Left lung (tissue), 10 donors: ENCODE results near the gene DIP2C. TPM values are rescaled to one million over a fixed set of nuclear protein-coding genes. Genes with fewer than 3 reads are reported as not detected.
"Not testable (repeated sequence)": the region's sequence is repeated elsewhere in the genome, so short reads cannot be mapped to it uniquely, and the experiment has no call there.

Experiments used
- ATAC-seq: fragments of 200-7000 bp; cut with Tn5 transposase; one replicate; pipeline ENCODE4 v1.9.1; 2020; ENCODE audit warnings: moderate library complexity
- DNase-seq, 4 donors: peaks; one replicate each; pipeline ENCODE4 v3.0.0-alpha.2; 2013 to 2020
- H3K27ac ChIP-seq, 2 donors: fragments of 200-600 bp; sonication (generic) in 1 of 2; one replicate each; pipeline versions ENCODE4 v1.5.0 to v1.8.0; 2020 to 2021
- H3K27me3 ChIP-seq, 2 donors: fragments of 200-600 bp; sonication (generic) in 1 of 2; one replicate each; pipeline versions ENCODE4 v1.5.0 to v1.8.0; 2020 to 2021
- H3K36me3 ChIP-seq, 2 donors: fragments of 200-600 bp; sonication (generic) in 1 of 2; one replicate each; pipeline versions ENCODE4 v1.5.0 to v1.8.0; 2020 to 2021
- H3K4me1 ChIP-seq, 2 donors: fragments of 200-600 bp; one replicate each; pipeline ENCODE4 v1.8.0; 2021
- H3K4me3 ChIP-seq, 2 donors: fragments of 200-600 bp; sonication (generic) in 1 of 2; one replicate each; pipeline versions ENCODE4 v1.5.0 to v1.8.0; 2020 to 2021; ENCODE audit warnings: mild to moderate bottlenecking in 1 of 2
- H3K9me3 ChIP-seq, 2 donors: fragments of 200-600 bp; sonication (generic) in 1 of 2; one replicate each; pipeline versions ENCODE4 v1.5.0 to v1.8.0; 2020 to 2021
- intact Hi-C, 2 donors: fragments of 100-400 bp; cut with DNase I; formaldehyde crosslinking; loops; one replicate each; pipeline versions ENCODE4 v1.11.2 to v1.14.2; 2022
- polyA plus RNA-seq, 6 donors: library from polyadenylated mRNA; unstranded; fragments of 120-200 nt; gene quantifications; one replicate each; pipeline ENCODE4 v1.2.1, GENCODE V29; 2013; ENCODE audit not compliant: insufficient read length in 6 of 6
- total RNA-seq, 2 donors: library from RNA; stranded (reverse); fragmentation: NEBNext Ultra II Directional; extraction: Animal tissue kit (Norgen Biotek cat#: 25700); gene quantifications; one replicate each; pipeline ENCODE4 v1.2.1, GENCODE V29; 2021
- TF ChIP-seq, protein P1 (sequence below), 2 donors: fragments of 200-600 bp; sonication (generic) in 1 of 2; IDR thresholded peaks; one replicate each; pipeline versions ENCODE4 v1.5.0 to v1.8.0; 2021; ENCODE audit warnings: antibody characterized with exemption in 2 of 2
- donor health status: DM: no; HTN: yes; CAD: no.
- donor health status: DM: no; HTN: no; CAD: no.

The DIP2C gene
- total and polyA plus RNA-seq, 8 donors, result 10.5 to 22.5 (median 19.5) TPM

DNA sequence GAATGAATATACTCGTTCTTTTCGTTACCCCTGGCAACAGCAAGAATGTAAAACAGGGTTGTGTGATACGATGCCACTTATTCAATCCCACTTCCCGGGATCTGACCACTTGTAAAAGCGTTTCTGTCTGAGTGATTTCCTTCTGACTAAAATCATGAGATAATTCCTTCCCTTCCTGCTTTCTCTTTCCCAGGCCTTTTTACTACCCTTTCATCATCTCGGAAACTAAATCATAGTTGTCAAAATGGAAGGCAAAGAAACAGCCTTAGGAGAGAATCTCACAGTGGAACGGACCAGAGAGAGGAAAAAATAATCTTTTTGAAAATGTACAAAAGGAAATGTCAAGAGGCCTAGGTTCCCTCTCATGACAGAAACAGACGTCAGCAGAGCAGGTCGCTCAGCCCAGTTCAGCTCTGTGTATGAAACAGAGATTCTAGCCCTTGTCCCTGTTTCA is 29.8 kb downstream of the DIP2C start:
- peaks cover 2 to 6% of the 10 kb centered on the region in 2 donors for H3K4me1 ChIP-seq
- DNase-seq, result peak in 2 of 4 donors; percentile 12 to 51
- TF ChIP-seq, protein P1, sequence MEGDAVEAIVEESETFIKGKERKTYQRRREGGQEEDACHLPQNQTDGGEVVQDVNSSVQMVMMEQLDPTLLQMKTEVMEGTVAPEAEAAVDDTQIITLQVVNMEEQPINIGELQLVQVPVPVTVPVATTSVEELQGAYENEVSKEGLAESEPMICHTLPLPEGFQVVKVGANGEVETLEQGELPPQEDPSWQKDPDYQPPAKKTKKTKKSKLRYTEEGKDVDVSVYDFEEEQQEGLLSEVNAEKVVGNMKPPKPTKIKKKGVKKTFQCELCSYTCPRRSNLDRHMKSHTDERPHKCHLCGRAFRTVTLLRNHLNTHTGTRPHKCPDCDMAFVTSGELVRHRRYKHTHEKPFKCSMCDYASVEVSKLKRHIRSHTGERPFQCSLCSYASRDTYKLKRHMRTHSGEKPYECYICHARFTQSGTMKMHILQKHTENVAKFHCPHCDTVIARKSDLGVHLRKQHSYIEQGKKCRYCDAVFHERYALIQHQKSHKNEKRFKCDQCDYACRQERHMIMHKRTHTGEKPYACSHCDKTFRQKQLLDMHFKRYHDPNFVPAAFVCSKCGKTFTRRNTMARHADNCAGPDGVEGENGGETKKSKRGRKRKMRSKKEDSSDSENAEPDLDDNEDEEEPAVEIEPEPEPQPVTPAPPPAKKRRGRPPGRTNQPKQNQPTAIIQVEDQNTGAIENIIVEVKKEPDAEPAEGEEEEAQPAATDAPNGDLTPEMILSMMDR (IDR thresholded peaks at IDR 0.05), result no peak
- H3K9me3 ChIP-seq, result no peaks in the 10 kb centered on the region
- intact Hi-C loops, result no loop called here
- H3K36me3 ChIP-seq, result no peaks in the 10 kb centered on the region
- no peaks in the 10 kb centered on the region for H3K27me3 ChIP-seq
- peak; percentile 80 for ATAC-seq
- peak overlapping the region in 1 of 2 donors; percentile 33 for H3K27ac ChIP-seq
- no peak overlapping the region for H3K4me3 ChIP-seq

DNA sequence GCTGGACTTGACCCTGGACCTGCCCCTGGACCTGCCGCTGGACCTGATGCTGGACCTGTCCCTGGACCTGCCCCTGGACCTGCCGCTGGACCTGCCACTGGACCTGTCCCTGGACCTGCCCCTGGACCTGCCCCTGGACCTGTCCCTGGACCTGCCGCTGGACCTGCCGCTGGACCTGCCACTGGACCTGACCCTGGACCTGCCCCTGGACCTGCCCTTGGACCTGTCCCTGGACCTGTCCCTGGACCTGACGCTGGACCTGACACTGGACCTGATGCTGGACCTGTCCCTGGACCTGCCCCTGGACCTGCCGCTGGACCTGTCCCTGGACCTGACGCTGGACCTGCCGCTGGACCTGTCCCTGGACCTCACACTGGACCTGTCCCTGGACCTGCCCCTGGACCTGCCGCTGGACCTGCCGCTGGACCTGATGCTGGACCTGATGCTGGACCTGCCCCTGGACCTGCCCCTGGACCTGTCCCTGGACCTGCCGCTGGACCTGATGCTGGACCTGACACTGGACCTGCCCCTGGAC is 31.6 kb downstream of the DIP2C start:
- H3K36me3 ChIP-seq, ATAC-seq, DNase-seq, H3K27me3 ChIP-seq, H3K4me3 ChIP-seq, H3K4me1 ChIP-seq, H3K9me3 ChIP-seq, intact Hi-C loops, H3K27ac ChIP-seq: not testable (repeated sequence)

DNA sequence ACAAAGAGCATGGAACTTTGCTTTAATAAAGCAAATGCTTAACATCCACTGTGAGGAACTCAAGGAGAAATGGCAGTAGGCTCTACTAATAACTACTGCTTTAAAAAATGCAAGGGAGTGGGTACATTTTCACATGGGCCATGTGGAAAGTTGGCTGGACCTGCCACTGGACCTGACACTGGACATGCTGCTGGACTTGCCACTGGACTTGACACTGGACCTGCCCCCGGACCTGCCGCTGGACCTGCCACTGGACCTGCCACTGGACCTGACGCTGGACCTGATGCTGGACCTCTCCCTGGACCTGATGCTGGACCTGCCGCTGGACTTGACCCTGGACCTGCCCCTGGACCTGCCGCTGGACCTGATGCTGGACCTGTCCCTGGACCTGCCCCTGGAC is 32.6 kb downstream of the DIP2C start:
- Histone ChIP-seq H3K36me3 (no peaks in the 10 kb centered on the region), H3K4me1 (peaks cover 2 to 6% of the 10 kb centered on the region in 2 donors), H3K9me3 (no peaks in the 10 kb centered on the region), H3K27ac (no peak overlapping the region), H3K4me3 (no peak overlapping the region), H3K27me3 (no peaks in the 10 kb centered on the region)
- DNase-seq (no peak), ATAC-seq (no peak)
- TF ChIP-seq, protein P1 (IDR thresholded peaks at IDR 0.05), result no peak
- intact Hi-C loops, result no loop called here

DNA sequence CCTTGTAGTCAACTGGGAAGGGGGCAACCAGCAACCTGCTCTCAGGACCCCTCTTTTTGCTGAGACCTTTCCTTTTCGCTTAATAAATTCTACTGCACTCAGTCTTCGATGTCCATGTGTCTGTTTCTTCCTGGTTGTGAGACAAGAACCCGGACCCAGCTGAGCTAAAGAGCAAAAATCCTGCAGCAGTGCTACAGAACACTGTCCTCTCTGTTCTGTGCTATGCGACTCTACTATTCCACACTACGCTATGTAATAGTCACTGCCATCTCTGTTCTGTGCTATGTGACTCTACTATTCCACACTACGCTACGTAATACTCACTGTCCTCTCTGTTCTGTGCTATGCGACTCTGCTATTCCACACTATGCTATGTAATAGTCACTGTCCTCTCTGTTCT is 34.3 kb downstream of the DIP2C start:
- H3K4me3 ChIP-seq, result no peak overlapping the region
- H3K27ac ChIP-seq, result no peak overlapping the region
- H3K36me3 ChIP-seq, result no peaks in the 10 kb centered on the region
- H3K4me1 ChIP-seq, result peaks cover 6 to 10% of the 10 kb centered on the region in 2 donors
- TF ChIP-seq, protein P1 (IDR thresholded peaks at IDR 0.05), result no peak
- H3K9me3 ChIP-seq, result no peaks in the 10 kb centered on the region
- intact Hi-C loops, result no loop called here
- DNase-seq, result no peak
- no peaks in the 10 kb centered on the region for H3K27me3 ChIP-seq
- ATAC-seq, result no peak

DNA sequence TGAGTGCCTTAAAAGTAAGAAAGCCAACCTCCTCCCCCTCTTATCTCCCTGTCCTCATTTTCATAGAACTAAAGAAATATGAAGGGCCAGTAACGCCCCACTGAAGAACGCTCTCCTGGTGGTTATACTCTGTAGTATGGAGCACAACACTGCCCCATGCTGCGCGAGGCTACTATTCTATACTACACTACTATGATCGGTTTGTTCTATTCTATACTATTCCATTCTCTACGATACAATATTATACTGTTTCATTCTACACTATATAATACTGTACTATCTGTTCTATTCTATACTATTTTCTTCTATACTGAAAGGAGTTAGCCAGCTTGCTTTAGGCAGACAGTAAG is 34.8 kb downstream of the DIP2C start:
- H3K4me1 ChIP-seq, result peaks cover 5 to 12% of the 10 kb centered on the region in 2 donors
- no peak for DNase-seq
- TF ChIP-seq, protein P1 (IDR thresholded peaks at IDR 0.05), result no peak
- no peak overlapping the region for H3K4me3 ChIP-seq
- H3K27ac ChIP-seq, result no peak overlapping the region
- ATAC-seq, result no peak
- no peaks in the 10 kb centered on the region for H3K9me3 ChIP-seq
- H3K36me3 ChIP-seq, result no peaks in the 10 kb centered on the region
- no peaks in the 10 kb centered on the region for H3K27me3 ChIP-seq
- intact Hi-C loops, result no loop called here
